K562 (cell line): ENCODE results near the gene NRXN2. TPM values are rescaled to one million over a fixed set of nuclear protein-coding genes. Genes with fewer than 3 reads are reported as not detected.

Experiments used
- ATAC-seq: fragments of 200-7000 bp; cut with Tn5 transposase; 3 replicates; pipeline ENCODE4 v1.9.1; 2020; ENCODE audit warnings: moderate library complexity
- BruUV-seq: library from RNA; stranded (reverse); fragments of 400-500 nt; replicated peaks from 2 replicates; lab custom pipeline; 2021; lab: Mats Ljungman, UMichigan
- CTCF ChIA-PET: fragments of 300-600 bp; formaldehyde crosslinking; extraction: SDS; loops from one replicate; lab custom pipeline; 2021; ENCODE audit warnings: low intra/inter-chr PET ratio; lab: Yijun Ruan, JAX
- POLR2A ChIA-PET: fragments of 300-600, 350-650 bp; sonication (Branson Sonifier 250); formaldehyde crosslinking; extraction: SDS; loops from one replicate; lab custom pipeline; 2021; ENCODE audit warnings: antibody characterized with exemption, inconsistent platforms; lab: Yijun Ruan, JAX
- DNase-seq, 4 experiments: peaks; one replicate each; pipeline versions ENCODE4 v3.0.0 to v3.0.0-alpha.2; 2011 to 2018; ENCODE audit warnings: low spot score in 3 of 4, mixed read lengths in 3 of 4; ENCODE audit errors: extremely low read depth in 1 of 4
- FAIRE-seq: peaks from 2 replicates; lab custom pipeline; 2011; peaks lifted over from hg19 to GRCh38; lab: Jason Lieb, UNC
- H2AFZ ChIP-seq: 2 replicates; pipeline ENCODE4 v1.6.0; 2011; ENCODE audit warnings: low read depth, low read length, control low read depth, inconsistent platforms
- H3K27ac ChIP-seq: fragments of 200-600 bp; 3 replicates; pipeline ENCODE4 v1.8.0; 2011; ENCODE audit warnings: low read depth, mild to moderate bottlenecking, control low read depth, inconsistent platforms, low read length, moderate library complexity, mixed read lengths; ENCODE audit errors: extremely low read depth
- H3K27me3 ChIP-seq, 2 experiments: fragments of 300-600 bp in 1 of 2; 2 replicates in 1 of 2; 3 replicates in 1 of 2; pipeline versions ENCODE4 v1.6.0 to v1.8.0; 2011; ENCODE audit warnings: inconsistent platforms in 2 of 2, low read length in 2 of 2, mild to moderate bottlenecking in 1 of 2, mixed read lengths in 1 of 2, moderate library complexity in 1 of 2; ENCODE audit not compliant: control insufficient read depth in 2 of 2, insufficient read depth in 2 of 2
- H3K36me3 ChIP-seq: fragments of 300-600 bp; 3 replicates; pipeline ENCODE4 v1.8.0; 2011; ENCODE audit warnings: mild to moderate bottlenecking, low read length, inconsistent platforms; ENCODE audit not compliant: control insufficient read depth, insufficient read depth
- H3K4me1 ChIP-seq, 2 experiments: fragments of 200-600 bp in 1 of 2; replicated peaks in 1 of 2; 2 replicates in 1 of 2; 3 replicates in 1 of 2; pipeline versions ENCODE4 v1.5.1 to v1.8.0; 2011; ENCODE audit warnings: inconsistent platforms in 2 of 2, low read length in 2 of 2, mild to moderate bottlenecking in 1 of 2, mixed read lengths in 1 of 2, moderate library complexity in 1 of 2; ENCODE audit not compliant: control insufficient read depth in 2 of 2, insufficient read depth in 2 of 2
- H3K4me2 ChIP-seq: 2 replicates; pipeline ENCODE4 v1.6.1; 2011; ENCODE audit warnings: low read length, control low read depth, inconsistent platforms, mixed read lengths; ENCODE audit not compliant: insufficient read depth
- H3K4me3 ChIP-seq: fragments of 200-600 bp; sonication (generic), shearing (Covaris generic); 2 replicates; pipeline ENCODE4 v1.5.1; 2016; ENCODE audit warnings: control low read depth, inconsistent platforms
- H3K79me2 ChIP-seq: fragments of 200-600 bp; 3 replicates; pipeline ENCODE4 v1.8.0; 2011; ENCODE audit warnings: low read length, inconsistent platforms; ENCODE audit not compliant: control insufficient read depth, insufficient read depth
- H3K9ac ChIP-seq, 2 experiments: 2 replicates each; pipeline versions ENCODE4 v1.6.0 to v1.6.1; 2011; ENCODE audit warnings: low read depth in 2 of 2, low read length in 2 of 2, control low read depth in 1 of 2, inconsistent platforms in 1 of 2, mild to moderate bottlenecking in 1 of 2, mixed read lengths in 1 of 2; ENCODE audit not compliant: insufficient read depth in 1 of 2
- H3K9me1 ChIP-seq: one replicate; pipeline ENCODE4 v1.6.0; 2011; ENCODE audit warnings: inconsistent platforms, mild to moderate bottlenecking, low read length, moderate library complexity; ENCODE audit not compliant: control insufficient read depth, insufficient read depth
- H3K9me3 ChIP-seq: replicated peaks from 2 replicates; pipeline ENCODE4 v1.5.1; 2011; ENCODE audit warnings: low read depth, low read length, inconsistent platforms; ENCODE audit not compliant: control insufficient read depth, insufficient read depth
- H4K20me1 ChIP-seq: replicated peaks from 2 replicates; pipeline ENCODE4 v1.6.1; 2011; ENCODE audit warnings: low read length, inconsistent platforms, mixed read lengths; ENCODE audit not compliant: control insufficient read depth, insufficient read depth
- HMGN3 ChIP-seq: IDR thresholded peaks from 2 replicates; pipeline ENCODE4 v1.6.1; 2011; ENCODE audit warnings: borderline replicate concordance, low read depth, mild to moderate bottlenecking, mixed read lengths, low read length; ENCODE audit not compliant: insufficient read length; ENCODE audit errors: extremely low read depth
- MYNN ChIP-seq, 2 experiments: sonication (generic); formaldehyde crosslinking in 1 of 2; IDR thresholded peaks; 2 replicates each; pipeline versions ENCODE4 v1.5.0 to v1.6.1; 2016 to 2020; ENCODE audit warnings: antibody characterized with exemption in 1 of 2, missing genetic modification reagents in 1 of 2
- SMAD1 ChIP-seq: fragments of 150-350 bp; IDR thresholded peaks from 2 replicates; pipeline ENCODE4 v1.6.1; 2014; ENCODE audit warnings: low read length, low read depth; ENCODE audit not compliant: partially characterized antibody
- WGBS: fragments of 100-300 bp; shearing (Covaris generic); methylation state at CpG from one replicate; pipeline ENCODE4 v1.1.6; 2016; ENCODE audit warnings: low coverage, mixed read lengths; ENCODE audit not compliant: insufficient coverage; ENCODE audit errors: missing lambda C conversion rate; 5-methylcytosine and 5-hydroxymethylcytosine counted together
- in situ Hi-C: fragments of 300-500 bp; cut with MboI; formaldehyde crosslinking; loops from 4 replicates; pipeline ENCODE4 v1.15.0; 2018; ENCODE audit warnings: inconsistent platforms, mixed read lengths
- intact Hi-C: fragments of 100-400 bp; cut with micrococcal nuclease; formaldehyde crosslinking; loops from 2 replicates; pipeline ENCODE4 v1.14.2; 2022
- polyA plus RNA-seq, 8 experiments: library from polyadenylated mRNA; depleted of rRNA in 4 of 8; stranded (reverse) in 5 of 8; unstranded in 3 of 8; fragments of >200 nt; fragmentation: Nextera tagmentation in 2 of 8; fragmentation: Illumina TruSeq in 1 of 8; extraction: Ambion mirVana in 2 of 8; extraction: Trizol in 1 of 8; gene quantifications; 2 replicates each; pipeline versions ENCODE4 v1.2.1 to v1.2.3, GENCODE V29; 2011 to 2014; ENCODE audit warnings: inconsistent platforms in 1 of 8, missing spikeins in 1 of 8
- total RNA-seq, 7 experiments: library from RNA; depleted of rRNA in 6 of 7; stranded (reverse); fragments of >200 nt in 6 of 7; fragmentation: Illumina TruSeq in 2 of 7; extraction: Trizol in 2 of 7; gene quantifications; 2 replicates each; pipeline versions ENCODE4 v1.2.1 to v1.2.3, GENCODE V29; 2011 to 2021; ENCODE audit warnings: low replicate concordance in 1 of 7

Gene NRXN2
- total and polyA plus RNA-seq, 9 of the 15 experiments (the other 6 are each of a cell fraction or from before 2014, with no cell fraction given), result 0.07 to 0.47 (median 0.15) TPM; not detected in 4

- POLR2A ChIA-PET, result no interaction called here
- in situ Hi-C loops, result no loop called here
Measured at GRCh38 chr11:64728757-64729365, 5.9 kb upstream of the NRXN2 start.

DNA sequence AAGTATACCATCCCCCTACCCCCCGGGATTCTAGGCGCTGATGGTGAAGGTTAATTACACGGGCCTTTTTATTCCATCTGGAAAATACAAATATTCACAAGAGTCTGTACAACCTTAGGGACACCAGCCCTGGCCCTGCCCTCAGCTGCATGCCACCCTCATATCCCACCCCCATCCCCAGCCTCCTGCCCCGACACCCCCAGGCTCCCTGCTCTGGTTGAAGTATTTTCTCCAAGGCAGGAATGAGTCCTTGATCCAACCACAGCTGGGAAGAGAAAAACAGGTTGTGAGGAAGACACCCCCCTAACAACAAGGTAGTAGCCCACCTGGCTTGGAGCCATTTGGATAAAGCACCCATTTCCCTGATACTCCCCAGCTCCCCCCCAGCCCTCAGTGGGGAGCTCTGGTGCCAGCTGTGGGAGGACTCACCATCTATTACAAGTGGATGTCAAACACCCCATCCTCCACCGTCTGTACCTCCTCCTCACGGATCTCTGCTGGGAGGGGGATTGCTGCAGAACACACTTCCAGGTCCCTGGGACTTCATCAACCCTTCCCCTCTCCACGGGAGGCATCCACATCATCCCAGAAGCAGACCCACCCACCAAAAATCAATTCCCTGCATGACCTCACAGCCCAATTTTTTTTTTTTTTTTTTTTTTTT lies 4.0 kb upstream of the NRXN2 start:
- FAIRE-seq (no peak), DNase-seq (no peak), ATAC-seq (no peak)
- peaks cover 0 to 4% of the 10 kb centered on the region in 2 experiments; a peak in 1 of 5 replicates for H3K27me3 ChIP-seq
- no peaks in the 10 kb centered on the region for H3K9me3 ChIP-seq
- no peaks in the 10 kb centered on the region for H3K9me1 ChIP-seq
- H4K20me1 ChIP-seq, result no peaks in the 10 kb centered on the region
- H3K4me1 ChIP-seq, result peaks cover 0 to 29% of the 10 kb centered on the region in 2 experiments; a peak in 4 of 5 replicates
- H3K36me3 ChIP-seq, result no peaks in the 10 kb centered on the region
- BruUV-seq, result no TSS peak
- no peaks in the 10 kb centered on the region for H3K79me2 ChIP-seq
- POLR2A ChIA-PET, result interaction anchor here (1.5 kb wide), 1 partner anchor 14 kb away, joined by 3 read pairs; no protein-coding TSS in a partner anchor
- in situ Hi-C loops, result no loop called here
- no peak overlapping the region for H3K4me2 ChIP-seq
- WGBS, result 19% methylated on average over 7 of the region's 7 CpGs
- no peak overlapping the region for H3K4me3 ChIP-seq
- intact Hi-C loops, result loop anchor here (10.0 kb wide), 1 partner anchor 72 kb away; no protein-coding TSS in a partner anchor
- no peak for TF ChIP-seq SMAD1
- no peak overlapping the region for H3K27ac ChIP-seq
- CTCF ChIA-PET, result no interaction called here
- H2AFZ ChIP-seq, result no peak overlapping the region
- H3K9ac ChIP-seq, result no peak overlapping the region

More at GRCh38 chr11:64728757-64729365, 5.9 kb upstream of the NRXN2 start:
- Histone ChIP-seq H3K27me3 (peaks cover 0 to 4% of the 10 kb centered on the region in 2 experiments; a peak in 1 of 5 replicates), H2AFZ (no peak overlapping the region), H3K9me3 (no peaks in the 10 kb centered on the region), H3K27ac (no peak overlapping the region), H3K79me2 (no peaks in the 10 kb centered on the region), H3K9me1 (no peaks in the 10 kb centered on the region), H3K4me3 (no peak overlapping the region), H4K20me1 (no peaks in the 10 kb centered on the region), H3K9ac (no peak overlapping the region), H3K36me3 (no peaks in the 10 kb centered on the region), H3K4me1 (peaks cover 0 to 21% of the 10 kb centered on the region in 2 experiments; a peak in 4 of 5 replicates), H3K4me2 (no peak overlapping the region)
- CTCF ChIA-PET, result no interaction called here
- WGBS, result 58% methylated on average over 10 of the region's 11 CpGs
- BruUV-seq, result no TSS peak
- FAIRE-seq (no peak), ATAC-seq (no peak), DNase-seq (no peak)
- intact Hi-C loops, result loop anchor here (10.0 kb wide), 1 partner anchor 74 kb away; no protein-coding TSS in a partner anchor
- TF ChIP-seq MYNN (IDR thresholded peaks at IDR 0.05) (peak; percentile 93), MYNN (CRISPR knock-in tag; IDR thresholded peaks at IDR 0.05) (0 out of 2 replicates have a peak, but pooled peaks have one; percentile 28), HMGN3 (no peak)
